ENCODE data around the gene CDYL2. TPM values are rescaled to one million over a fixed set of nuclear protein-coding genes. Genes with fewer than 3 reads are reported as not detected.

Gene CDYL2
- total RNA-seq, 1 donor from 2014 or later: 26.5 TPM

GRCh38 chr16:80577485-80578280 lies 226.7 kb downstream of the CDYL2 start:
- H3K27me3 Mint-ChIP-seq (ENCODE audit: low read depth, unreplicated experiment): peaks cover 4% of the 10 kb centered on the region
- Histone ChIP-seq H3K9ac (ENCODE audit: low read length) (no peak overlapping the region), H3K4me2 (ENCODE audit: low read length) (no peak overlapping the region)

GRCh38 chr16:80576343-80576912 lies 228.0 kb downstream of the CDYL2 start:
- Histone ChIP-seq H4K20me1 (ENCODE audit: insufficient read depth, low read length) (no peaks in the 10 kb centered on the region), H3K36me3 (ENCODE audit: insufficient read depth, low read length) (no peaks in the 10 kb centered on the region), H3K79me2 (ENCODE audit: insufficient read depth, low read length) (no peaks in the 10 kb centered on the region), H3K27ac (ENCODE audit: low read depth, low read length) (no peak overlapping the region), H3K9me3 (ENCODE audit: insufficient read depth, low read depth, low read length) (no peaks in the 10 kb centered on the region), H2AFZ (ENCODE audit: low read depth, low read length) (no peak overlapping the region), H3K4me2 (ENCODE audit: low read length) (no peak overlapping the region), H3K27me3 (ENCODE audit: insufficient read depth, low read length) (no peaks in the 10 kb centered on the region), H3K9ac (ENCODE audit: low read length) (no peak overlapping the region), H3K4me1 (ENCODE audit: insufficient read depth, low read length) (peaks cover 6% of the 10 kb centered on the region), H3K4me3 (ENCODE audit: insufficient read depth, low read depth, low read length) (no peak overlapping the region)
- DNase-seq (ENCODE audit: low read depth) (no peak), FAIRE-seq (peak; percentile 55)
- no peak overlapping the region for H3K4me3 Mint-ChIP-seq (ENCODE audit: unreplicated experiment)
- H3K4me1 Mint-ChIP-seq (ENCODE audit: low read depth, unreplicated experiment): peaks cover 14% of the 10 kb centered on the region
- peaks cover 3% of the 10 kb centered on the region for H3K9me3 Mint-ChIP-seq (ENCODE audit: unreplicated experiment)
- H3K27ac Mint-ChIP-seq (ENCODE audit: unreplicated experiment): no peak overlapping the region
- no peak for TF ChIP-seq EZH2 (IDR thresholded peaks at IDR 0.05; ENCODE audit: insufficient read depth, low read length)
- no peak for TF ChIP-seq CTCF (IDR thresholded peaks at IDR 0.05; ENCODE audit: insufficient read depth, low read depth, low read length)
- H3K36me3 Mint-ChIP-seq (ENCODE audit: low read depth, unreplicated experiment): no peaks in the 10 kb centered on the region
- peaks cover 4% of the 10 kb centered on the region for H3K27me3 Mint-ChIP-seq (ENCODE audit: low read depth, unreplicated experiment)

More at GRCh38 chr16:80577485-80578280, 226.7 kb downstream of the CDYL2 start:
- Histone ChIP-seq H2AFZ (ENCODE audit: low read depth, low read length) (no peak overlapping the region), H3K79me2 (ENCODE audit: insufficient read depth, low read length) (no peaks in the 10 kb centered on the region), H3K27ac (ENCODE audit: low read depth, low read length) (no peak overlapping the region), H3K4me3 (ENCODE audit: insufficient read depth, low read depth, low read length) (no peak overlapping the region), H3K9me3 (ENCODE audit: insufficient read depth, low read depth, low read length) (no peaks in the 10 kb centered on the region), H3K36me3 (ENCODE audit: insufficient read depth, low read length) (no peaks in the 10 kb centered on the region), H3K27me3 (ENCODE audit: insufficient read depth, low read length) (no peaks in the 10 kb centered on the region), H4K20me1 (ENCODE audit: insufficient read depth, low read length) (no peaks in the 10 kb centered on the region), H3K4me1 (ENCODE audit: insufficient read depth, low read length) (peaks cover 6% of the 10 kb centered on the region)
- no peaks in the 10 kb centered on the region for H3K36me3 Mint-ChIP-seq (ENCODE audit: low read depth, unreplicated experiment)
- TF ChIP-seq EZH2 (IDR thresholded peaks at IDR 0.05; ENCODE audit: insufficient read depth, low read length) (no peak), CTCF (IDR thresholded peaks at IDR 0.05; ENCODE audit: insufficient read depth, low read depth, low read length) (no peak)
- no peak overlapping the region for H3K27ac Mint-ChIP-seq (ENCODE audit: unreplicated experiment)
- DNase-seq (ENCODE audit: low read depth) (no peak), FAIRE-seq (no peak)
- H3K4me1 Mint-ChIP-seq (ENCODE audit: low read depth, unreplicated experiment): peaks cover 14% of the 10 kb centered on the region
- H3K4me3 Mint-ChIP-seq (ENCODE audit: unreplicated experiment): no peak overlapping the region
- H3K9me3 Mint-ChIP-seq (ENCODE audit: unreplicated experiment): peaks cover 2% of the 10 kb centered on the region

GRCh38 chr16:80573700-80574120 lies 230.7 kb downstream of the CDYL2 start:
- DNase-seq (ENCODE audit: low read depth) (no peak), FAIRE-seq (no peak)
- Histone ChIP-seq H3K4me3 (ENCODE audit: insufficient read depth, low read depth, low read length) (no peak overlapping the region), H3K27ac (ENCODE audit: low read depth, low read length) (no peak overlapping the region), H2AFZ (ENCODE audit: low read depth, low read length) (no peak overlapping the region), H3K79me2 (ENCODE audit: insufficient read depth, low read length) (no peaks in the 10 kb centered on the region), H3K4me1 (ENCODE audit: insufficient read depth, low read length) (peaks cover 12% of the 10 kb centered on the region), H3K27me3 (ENCODE audit: insufficient read depth, low read length) (no peaks in the 10 kb centered on the region), H3K4me2 (ENCODE audit: low read length) (no peak overlapping the region), H3K36me3 (ENCODE audit: insufficient read depth, low read length) (no peaks in the 10 kb centered on the region), H3K9me3 (ENCODE audit: insufficient read depth, low read depth, low read length) (no peaks in the 10 kb centered on the region), H4K20me1 (ENCODE audit: insufficient read depth, low read length) (no peaks in the 10 kb centered on the region), H3K9ac (ENCODE audit: low read length) (no peak overlapping the region)
- no peaks in the 10 kb centered on the region for H3K36me3 Mint-ChIP-seq (ENCODE audit: low read depth, unreplicated experiment)
- TF ChIP-seq CTCF (IDR thresholded peaks at IDR 0.05; ENCODE audit: insufficient read depth, low read depth, low read length): no peak
- TF ChIP-seq EZH2 (IDR thresholded peaks at IDR 0.05; ENCODE audit: insufficient read depth, low read length): no peak
- no peak overlapping the region for H3K27ac Mint-ChIP-seq (ENCODE audit: unreplicated experiment)
- peaks cover 4% of the 10 kb centered on the region for H3K27me3 Mint-ChIP-seq (ENCODE audit: low read depth, unreplicated experiment)
- H3K9me3 Mint-ChIP-seq (ENCODE audit: unreplicated experiment): peaks cover 3% of the 10 kb centered on the region
- peaks cover 10% of the 10 kb centered on the region for H3K4me1 Mint-ChIP-seq (ENCODE audit: low read depth, unreplicated experiment)
- H3K4me3 Mint-ChIP-seq (ENCODE audit: unreplicated experiment): no peak overlapping the region
